ENCODE measurements around the gene CCL19.

The CCL19 gene

GRCh38 chr9:34659592-34660253 is 31.4 kb downstream of the CCL19 start:
- no peak for TF ChIP-seq CTCF (conservative IDR thresholded peaks at IDR 0.05; ENCODE audit: low read length)
- H3K36me3 ChIP-seq (ENCODE audit: insufficient read depth, low read length): no peaks in the 10 kb centered on the region

GRCh38 chr9:34658461-34658860 is 32.6 kb downstream of the CCL19 start:
- Histone ChIP-seq H2AFZ (ENCODE audit: low read length) (no peak overlapping the region), H3K27me3 (ENCODE audit: insufficient read depth, low read length, poor library complexity, severe bottlenecking) (no peaks in the 10 kb centered on the region), H3K9me3 (ENCODE audit: insufficient read depth, low read depth, low read length) (no peaks in the 10 kb centered on the region), H3K4me1 (ENCODE audit: insufficient read depth, low read length, poor library complexity, severe bottlenecking) (peaks cover 3% of the 10 kb centered on the region), H3K9me2 (replicated peaks; ENCODE audit: low read depth, low read length) (no peaks in the 10 kb centered on the region), H3K79me2 (ENCODE audit: insufficient read depth, low read length) (no peaks in the 10 kb centered on the region), H3F3A (ENCODE audit: low read depth) (no peaks in the 10 kb centered on the region), H3K9ac (ENCODE audit: low read depth, low read length, poor library complexity, severe bottlenecking) (no peak overlapping the region), H4K20me1 (ENCODE audit: insufficient read depth, low read length, poor library complexity, severe bottlenecking) (no peaks in the 10 kb centered on the region), H3K4me3 (ENCODE audit: low read length, poor library complexity, severe bottlenecking) (no peak overlapping the region), H3K36me3 (ENCODE audit: insufficient read depth, low read length) (no peaks in the 10 kb centered on the region), H3K4me2 (ENCODE audit: low read depth, low read length, poor library complexity, severe bottlenecking) (no peak overlapping the region)
- TF ChIP-seq CTCF (conservative IDR thresholded peaks at IDR 0.05; ENCODE audit: low read length) (no peak), EZH2phosphoT487 (IDR thresholded peaks at IDR 0.05; ENCODE audit: borderline replicate concordance) (no peak)

More at GRCh38 chr9:34659592-34660253, 31.4 kb downstream of the CCL19 start:
- H3K4me3 ChIP-seq (ENCODE audit: low read length, poor library complexity, severe bottlenecking): no peak overlapping the region
- H3K27me3 ChIP-seq (ENCODE audit: insufficient read depth, low read length, poor library complexity, severe bottlenecking): no peaks in the 10 kb centered on the region
- peaks cover 7% of the 10 kb centered on the region for H3K4me1 ChIP-seq (ENCODE audit: insufficient read depth, low read length, poor library complexity, severe bottlenecking)
- H3F3A ChIP-seq (ENCODE audit: low read depth): no peaks in the 10 kb centered on the region
- H3K9ac ChIP-seq (ENCODE audit: low read depth, low read length, poor library complexity, severe bottlenecking): no peak overlapping the region
- no peak overlapping the region for H3K4me2 ChIP-seq (ENCODE audit: low read depth, low read length, poor library complexity, severe bottlenecking)
- H2AFZ ChIP-seq (ENCODE audit: low read length): no peak overlapping the region
- no peaks in the 10 kb centered on the region for H4K20me1 ChIP-seq (ENCODE audit: insufficient read depth, low read length, poor library complexity, severe bottlenecking)
- H3K9me2 ChIP-seq (replicated peaks; ENCODE audit: low read depth, low read length): no peaks in the 10 kb centered on the region
- no peaks in the 10 kb centered on the region for H3K79me2 ChIP-seq (ENCODE audit: insufficient read depth, low read length)
- no peaks in the 10 kb centered on the region for H3K9me3 ChIP-seq (ENCODE audit: insufficient read depth, low read depth, low read length)

- H3K9me2 ChIP-seq (replicated peaks; ENCODE audit: low read depth, low read length): no peaks in the 10 kb centered on the region
These were observed 34.1 kb downstream of the CCL19 start for GRCh38 chr9:34656992-34657391.

More at GRCh38 chr9:34656992-34657391, 34.1 kb downstream of the CCL19 start:
- Histone ChIP-seq H3K79me2 (ENCODE audit: insufficient read depth, low read length) (no peaks in the 10 kb centered on the region), H3K27me3 (ENCODE audit: insufficient read depth, low read length, poor library complexity, severe bottlenecking) (no peaks in the 10 kb centered on the region), H3K36me3 (ENCODE audit: insufficient read depth, low read length) (no peaks in the 10 kb centered on the region), H3F3A (ENCODE audit: low read depth) (no peaks in the 10 kb centered on the region), H3K4me2 (ENCODE audit: low read depth, low read length, poor library complexity, severe bottlenecking) (no peak overlapping the region), H3K9me3 (ENCODE audit: insufficient read depth, low read depth, low read length) (no peaks in the 10 kb centered on the region), H3K4me1 (ENCODE audit: insufficient read depth, low read length, poor library complexity, severe bottlenecking) (no peaks in the 10 kb centered on the region), H3K4me3 (ENCODE audit: low read length, poor library complexity, severe bottlenecking) (no peak overlapping the region), H3K9ac (ENCODE audit: low read depth, low read length, poor library complexity, severe bottlenecking) (no peak overlapping the region), H2AFZ (ENCODE audit: low read length) (no peak overlapping the region), H4K20me1 (ENCODE audit: insufficient read depth, low read length, poor library complexity, severe bottlenecking) (no peaks in the 10 kb centered on the region)
- no peak for TF ChIP-seq CTCF (conservative IDR thresholded peaks at IDR 0.05; ENCODE audit: low read length)
- no peak for TF ChIP-seq EZH2phosphoT487 (IDR thresholded peaks at IDR 0.05; ENCODE audit: borderline replicate concordance)

Measured in Loucy (cell line).